Brain microvascular endothelial cell (primary cell): Measurements from ENCODE around the gene HCAR1.
"Not testable (repeated sequence)": the region's sequence is repeated elsewhere in the genome, so short reads cannot be mapped to it uniquely, and the experiment has no call there.

Source experiments
- DNase-seq: peaks from one replicate; pipeline ENCODE4 v3.0.0-alpha.2; 2020
- H3K27ac ChIP-seq: fragments of 250-450 bp; sonication (Bioruptor Pico); 2 replicates; pipeline ENCODE4 v1.5.1; 2020; ENCODE audit warnings: mild to moderate bottlenecking, moderate library complexity
- H3K27me3 ChIP-seq: fragments of 250-450 bp; sonication (Bioruptor Pico); replicated peaks from 2 replicates; pipeline ENCODE4 v1.5.1; 2020; ENCODE audit warnings: mild to moderate bottlenecking
- H3K36me3 ChIP-seq: fragments of 250-450 bp; sonication (Bioruptor Pico); replicated peaks from 2 replicates; pipeline ENCODE4 v1.5.1; 2020; ENCODE audit warnings: mild to moderate bottlenecking
- H3K4me3 ChIP-seq: 2 replicates; pipeline ENCODE4 v1.5.1; 2011; ENCODE audit warnings: low read depth, mild to moderate bottlenecking, control low read depth, low read length, moderate library complexity
- CTCF ChIP-seq: IDR thresholded peaks from 2 replicates; pipeline ENCODE4 v1.5.1; 2011; ENCODE audit warnings: low read depth, mild to moderate bottlenecking, moderate library complexity, low read length, control low read depth, inconsistent platforms; ENCODE audit errors: missing control alignments
- in situ Hi-C: cut with HindIII; loops from 2 replicates; pipeline ENCODE4 v1.10.0; 2017; ENCODE audit warnings: low sequenced_read_pairs, low pct_ligation_motif_present

HCAR1 gene

GRCh38 chr12:122730215-122731014 lies at the start of gene HCAR1:
TSS of gene HCAR1 (minus strand) at chr12:122730844. CDS start at chr12:122730339, 505 bp downstream.
- Histone ChIP-seq H3K4me3 (peak within 1 kb of the TSS; percentile 48), H3K36me3 (no peaks in the 10 kb centered on the region), H3K27me3 (no peaks in the 10 kb centered on the region), H3K27ac (no peak within 1 kb of the TSS)
- DNase-seq = peak; percentile 36
- peak; percentile 25 for TF ChIP-seq CTCF
- in situ Hi-C loops = no loop called here

GRCh38 chr12:122757568-122757967 lies 26.9 kb upstream of the HCAR1 start:
- no peak overlapping the region for H3K27ac ChIP-seq
- no peak for TF ChIP-seq CTCF

GRCh38 chr12:122754790-122755189 lies 24.1 kb upstream of the HCAR1 start:
- in situ Hi-C loops = loop anchor here (25.0 kb wide), 1 partner anchor 117 kb away; no protein-coding TSS in a partner anchor
- Histone ChIP-seq H3K27ac (no peak overlapping the region), H3K27me3 (no peaks in the 10 kb centered on the region), H3K4me3 (no peak overlapping the region), H3K36me3 (peaks cover 38% of the 10 kb centered on the region)
- no peak for TF ChIP-seq CTCF
- DNase-seq = no peak

More at GRCh38 chr12:122757568-122757967, 26.9 kb upstream of the HCAR1 start:
- Histone ChIP-seq H3K4me3 (no peak overlapping the region), H3K27me3 (no peaks in the 10 kb centered on the region), H3K36me3 (peaks cover 58% of the 10 kb centered on the region)
- DNase-seq = no peak
- in situ Hi-C loops = loop anchor here (25.0 kb wide), 1 partner anchor 120 kb away; no protein-coding TSS in a partner anchor

GRCh38 chr12:122753319-122753650 lies 22.6 kb upstream of the HCAR1 start:
- in situ Hi-C loops = loop anchor here (25.0 kb wide), 1 partner anchor 116 kb away; no protein-coding TSS in a partner anchor
- Histone ChIP-seq H3K4me3 (peak overlapping the region; percentile 94), H3K27ac (peak overlapping the region; percentile 83), H3K36me3 (peaks cover 28% of the 10 kb centered on the region), H3K27me3 (no peaks in the 10 kb centered on the region)
- DNase-seq = no peak
- TF ChIP-seq CTCF = no peak

GRCh38 chr12:122752464-122753318 lies 22.0 kb upstream of the HCAR1 start, which contains the start of gene DENR:
TSS of gene DENR (plus strand) at chr12:122752824. CDS start at chr12:122753702, 878 bp downstream.
- in situ Hi-C loops = loop anchor here (25.0 kb wide), 1 partner anchor 115 kb away; no protein-coding TSS in a partner anchor
- peak within 1 kb of the TSS; percentile 83 for H3K27ac ChIP-seq
- DNase-seq = peak; percentile 94
- no peaks in the 10 kb centered on the region for H3K27me3 ChIP-seq
- H3K4me3 ChIP-seq = peak within 1 kb of the TSS; percentile 94
- peak; percentile 89 for TF ChIP-seq CTCF
- peaks cover 23% of the 10 kb centered on the region for H3K36me3 ChIP-seq

GRCh38 chr12:122750781-122751515 lies 20.3 kb upstream of the HCAR1 start:
- not testable (repeated sequence) for DNase-seq, H3K27me3 ChIP-seq, H3K4me3 ChIP-seq, H3K36me3 ChIP-seq, H3K27ac ChIP-seq
- in situ Hi-C loops = loop anchor here (25.0 kb wide), 1 partner anchor 114 kb away; no protein-coding TSS in a partner anchor
